ENCODE measurements around the gene DDX20. TPM values are rescaled to one million over a fixed set of nuclear protein-coding genes. Genes with fewer than 3 reads are reported as not detected.
"Not testable (repeated sequence)": the region's sequence is repeated elsewhere in the genome, so short reads cannot be mapped to it uniquely, and the experiment has no call there.

DDX20 gene
- polyA plus RNA-seq, 12 donors, result 9.1 to 16.4 (median 13.1) TPM; not detected in 1

DNA sequence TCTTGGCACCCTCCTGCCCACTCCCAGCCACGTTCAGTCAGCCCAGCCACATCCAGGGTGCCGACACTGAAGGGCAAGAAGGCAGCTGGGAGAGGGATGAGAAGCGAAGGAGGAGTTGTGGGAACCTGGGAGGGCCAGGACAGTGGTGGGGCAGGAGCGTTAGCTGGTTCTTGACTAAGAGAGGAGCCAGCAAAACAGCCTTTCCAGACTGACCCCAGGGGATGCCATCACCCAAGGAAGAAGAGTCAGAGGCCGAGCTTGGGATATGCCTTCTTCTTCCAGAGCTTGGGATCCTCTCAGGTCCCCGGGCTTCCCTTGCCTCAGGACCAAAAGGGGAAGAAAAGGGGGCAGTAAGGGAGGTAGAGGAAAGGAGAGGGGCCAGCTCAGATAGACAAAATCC, 23.7 kb upstream of the DDX20 start:
- DNase-seq, result no peak

DNA sequence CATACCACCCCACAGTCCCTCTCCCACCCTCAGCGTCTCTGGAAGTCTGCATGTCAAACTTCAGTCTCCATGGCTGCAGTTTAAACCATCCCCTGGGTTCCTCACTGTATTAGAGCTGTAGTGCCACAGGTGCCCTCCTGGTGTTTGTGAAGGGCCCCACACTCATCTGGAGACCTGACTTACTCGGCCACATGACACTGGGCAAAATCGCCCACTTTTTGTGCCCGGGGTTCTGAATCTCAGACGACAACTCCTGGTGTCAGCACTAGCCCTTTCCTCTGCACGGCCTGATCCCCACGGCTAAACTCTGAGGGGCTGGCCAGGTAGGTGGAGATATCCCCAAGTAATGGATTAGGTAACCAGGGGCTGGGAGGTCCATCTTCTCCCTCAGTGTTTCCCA, 23.0 kb upstream of the DDX20 start:
- no peak for DNase-seq

DNA sequence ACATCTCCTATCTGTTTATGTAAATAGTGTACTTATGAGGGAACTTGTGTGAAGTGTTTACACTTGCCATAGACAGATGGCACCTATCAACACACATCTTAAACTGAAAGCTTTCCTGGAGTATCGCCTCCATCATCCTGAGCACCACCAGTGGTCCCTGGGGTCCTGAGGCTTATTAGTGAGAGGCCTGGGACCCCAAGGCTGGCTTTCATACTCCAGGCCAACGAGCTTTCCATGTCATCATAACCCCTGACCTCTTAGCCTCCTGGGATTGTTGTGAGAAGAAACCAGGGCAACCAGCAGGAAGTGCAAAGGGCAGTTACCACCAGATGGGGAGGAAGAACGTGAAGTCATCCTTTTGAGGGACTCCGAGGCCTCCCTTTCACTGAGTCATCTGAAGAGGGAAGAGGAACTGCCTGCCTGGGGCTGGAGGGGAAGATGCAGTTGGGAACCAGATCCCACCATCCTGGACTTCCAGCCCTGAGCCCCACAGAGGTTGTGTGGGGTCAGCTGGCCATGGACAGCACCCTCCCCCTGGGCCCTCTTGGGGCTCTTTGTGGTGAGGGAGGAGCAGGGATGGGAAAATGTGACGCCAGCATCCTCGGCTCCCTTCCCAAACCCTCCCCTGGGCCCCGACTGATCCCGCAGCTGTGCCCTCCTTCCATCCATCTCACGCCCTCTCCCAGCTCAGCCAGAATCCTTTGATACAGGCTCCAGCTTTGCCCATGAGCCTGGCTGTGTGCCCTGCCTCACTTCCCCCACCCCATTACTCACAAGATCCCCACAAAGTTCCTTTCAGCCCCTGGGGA, 22.3 kb upstream of the DDX20 start:
- DNase-seq, result peak; percentile 52

DNA sequence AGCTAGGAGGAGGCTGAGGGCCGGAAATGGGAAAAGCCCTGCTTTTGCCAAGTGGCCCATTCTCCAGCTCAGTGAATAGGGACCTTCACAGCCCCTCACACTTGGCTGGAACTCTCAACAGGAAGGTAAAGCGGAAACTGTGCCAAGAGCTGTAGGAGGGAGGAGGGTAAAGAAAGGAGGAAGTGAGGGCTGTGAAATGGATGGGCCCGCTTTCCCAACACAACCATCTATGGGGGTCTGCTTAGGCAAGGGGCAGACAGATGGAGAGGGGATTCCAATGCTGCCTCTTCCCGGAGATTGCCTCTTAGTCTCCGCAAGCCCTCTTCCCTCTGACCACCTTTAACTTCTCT, 21.7 kb upstream of the DDX20 start:
- no peak for DNase-seq

DNA sequence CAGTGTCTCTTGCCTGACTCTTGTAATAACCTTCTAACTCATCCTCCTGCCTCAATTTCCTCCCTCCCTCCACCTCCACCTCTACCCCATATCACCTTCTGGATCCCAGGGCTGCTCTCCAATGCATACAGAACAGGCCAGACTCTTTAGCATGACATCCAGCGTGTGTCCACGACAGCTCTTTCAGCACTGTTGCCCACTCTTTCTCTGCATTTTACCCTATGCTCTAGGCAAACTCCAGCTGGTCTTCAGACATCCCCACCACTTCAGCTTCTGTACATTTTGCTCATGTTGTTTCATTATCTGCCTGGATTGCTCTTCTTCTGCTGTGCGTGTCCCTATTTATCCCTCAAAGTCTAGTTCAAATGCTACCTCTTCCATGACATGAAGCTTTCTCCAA, 21.3 kb upstream of the DDX20 start:
- DNase-seq, result no peak

DNA sequence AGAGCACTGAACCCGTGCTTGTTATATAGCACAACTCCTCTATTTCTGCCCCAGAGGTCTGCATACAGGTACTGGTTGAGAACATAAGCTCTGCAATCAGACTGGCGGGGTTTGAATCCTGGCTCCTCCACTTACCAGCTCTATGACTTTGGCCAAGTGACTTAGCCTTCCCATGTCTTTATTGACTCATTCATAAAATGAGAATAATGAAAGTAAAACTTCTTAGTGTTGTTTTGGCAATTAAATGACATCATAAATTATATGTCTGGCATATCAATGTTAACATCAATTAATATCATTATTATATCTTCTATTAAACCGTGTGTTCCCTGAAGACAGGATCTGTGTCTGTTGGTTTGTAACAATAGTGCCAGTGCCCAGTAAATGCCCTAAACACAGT, 20.8 kb upstream of the DDX20 start:
- DNase-seq, result no peak

DNA sequence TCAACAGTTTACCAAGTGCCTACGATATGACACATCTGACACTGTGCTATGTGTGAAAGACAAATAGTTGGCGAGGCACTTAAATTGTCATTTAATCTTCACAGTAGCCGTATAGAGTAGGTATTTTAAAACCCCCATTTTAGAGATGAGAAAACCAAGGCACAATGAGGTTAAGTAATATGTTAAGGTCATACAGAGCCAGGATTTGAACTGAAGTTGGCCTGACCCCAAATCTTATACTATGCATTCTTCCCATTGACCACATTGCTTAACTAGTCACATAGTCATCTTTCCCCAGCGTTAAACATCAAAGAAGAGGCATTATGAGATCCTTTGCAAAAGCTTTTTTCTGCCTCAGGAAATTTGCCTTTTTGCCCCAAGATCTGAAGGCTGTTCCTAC, 20.4 kb upstream of the DDX20 start:
- DNase-seq, result no peak

DNA sequence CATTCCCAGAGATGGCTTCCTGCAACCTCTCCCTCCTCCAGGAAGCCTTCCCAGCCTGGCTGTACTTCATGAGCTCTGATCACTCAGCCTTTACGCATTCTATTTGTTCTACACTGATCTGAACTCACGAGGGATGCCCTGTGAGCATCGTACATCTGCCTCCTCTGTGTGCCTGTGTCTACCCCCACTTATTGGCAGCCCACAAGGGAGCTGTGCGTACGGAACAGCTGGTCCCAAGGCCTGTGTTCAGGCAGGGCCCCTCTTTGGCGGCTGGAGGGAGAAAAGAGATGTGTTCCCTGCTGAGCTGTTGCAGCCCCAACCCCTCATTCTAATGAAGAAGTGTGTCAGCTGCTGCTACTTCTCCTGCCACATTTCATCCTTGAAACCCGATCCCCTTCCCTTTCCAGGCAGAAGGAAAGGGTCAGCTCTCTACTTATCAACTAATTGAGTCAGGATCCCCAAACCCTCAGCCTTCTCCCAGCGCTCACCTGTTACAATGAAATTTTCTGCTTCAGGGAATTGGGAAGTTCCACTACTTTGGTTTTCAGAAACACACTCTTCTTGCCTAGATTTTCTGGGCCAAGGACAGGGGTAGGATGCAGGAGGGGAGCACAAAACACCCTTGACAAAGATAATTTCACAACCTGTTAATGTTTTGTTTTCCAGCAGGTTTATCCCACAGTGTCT, 19.7 kb upstream of the DDX20 start:
- no peak for DNase-seq

DNA sequence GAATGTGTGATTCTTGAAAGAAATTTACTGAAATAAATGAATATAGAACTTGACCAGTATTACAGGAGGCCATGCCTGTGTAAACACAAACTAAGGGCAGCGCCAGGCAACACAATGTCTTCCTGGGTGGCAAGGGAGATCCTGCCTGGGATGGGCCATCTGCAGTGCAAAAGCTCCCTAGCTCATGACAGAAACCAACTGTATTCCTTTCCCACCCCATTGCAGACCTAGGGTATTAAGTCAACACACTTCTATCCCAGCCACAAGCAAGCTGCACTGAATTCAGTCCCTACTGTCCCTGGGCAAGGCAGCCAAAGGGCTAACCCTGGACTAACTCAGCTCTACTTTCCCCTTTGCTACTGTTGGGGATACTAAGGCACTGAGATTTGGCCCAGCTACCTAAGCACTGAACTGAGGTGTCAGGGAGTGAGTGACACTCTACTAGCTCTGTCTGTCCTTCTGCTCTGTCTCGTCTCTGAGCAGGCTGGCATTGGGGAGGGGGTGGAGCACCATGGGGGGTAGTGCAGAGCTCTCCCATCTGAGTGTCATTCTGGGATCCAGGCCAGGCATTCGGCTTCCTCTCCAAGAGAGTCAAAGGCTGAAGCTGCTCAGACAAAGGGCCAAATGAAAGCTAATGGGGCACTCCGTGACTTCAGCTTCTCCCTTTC, 19.0 kb upstream of the DDX20 start:
- no peak for DNase-seq

DNA sequence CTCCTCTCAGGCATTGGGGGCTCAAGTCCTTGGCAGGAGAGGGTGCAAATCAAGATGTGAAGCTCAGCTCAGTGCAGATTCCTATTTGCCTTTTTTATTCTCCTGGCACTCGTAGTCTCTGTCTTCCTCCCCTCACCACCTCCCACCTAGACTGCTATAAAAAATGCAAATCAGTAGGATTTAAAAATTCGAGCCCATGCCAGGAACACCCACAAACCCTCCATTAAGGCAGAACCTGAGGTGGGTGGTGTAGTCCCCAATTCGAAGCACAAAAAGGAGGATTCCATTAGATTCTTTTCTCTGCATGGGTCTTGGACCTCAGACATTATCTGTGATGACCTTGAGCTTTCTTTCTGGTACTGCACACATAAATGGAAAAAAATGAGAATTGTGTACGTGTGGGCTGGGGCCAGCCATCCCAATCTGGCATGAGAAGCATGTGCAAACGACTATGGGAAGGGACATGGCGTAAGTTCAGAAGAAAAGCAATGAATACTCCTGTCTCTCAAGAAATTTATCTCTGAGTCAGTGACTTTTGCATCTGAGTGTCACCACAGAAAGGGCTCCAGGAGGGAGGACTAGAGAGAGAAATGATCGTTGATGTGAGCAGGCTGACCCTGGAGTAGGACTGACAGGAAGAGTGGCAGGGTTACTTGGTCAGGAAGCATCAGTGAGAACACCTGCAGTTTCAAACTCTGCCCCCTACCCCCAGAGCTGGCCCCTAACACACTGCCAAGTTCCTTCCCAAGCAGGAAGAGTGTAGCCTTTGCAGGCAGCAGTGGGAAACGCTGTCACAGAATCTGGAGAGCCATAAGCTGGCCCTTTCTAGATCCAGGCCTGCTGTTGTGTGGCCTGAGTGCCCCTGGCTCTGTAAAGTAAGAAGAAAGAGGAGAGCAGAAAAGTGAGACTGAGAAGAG, 18.2 kb upstream of the DDX20 start:
- no peak for DNase-seq

DNA sequence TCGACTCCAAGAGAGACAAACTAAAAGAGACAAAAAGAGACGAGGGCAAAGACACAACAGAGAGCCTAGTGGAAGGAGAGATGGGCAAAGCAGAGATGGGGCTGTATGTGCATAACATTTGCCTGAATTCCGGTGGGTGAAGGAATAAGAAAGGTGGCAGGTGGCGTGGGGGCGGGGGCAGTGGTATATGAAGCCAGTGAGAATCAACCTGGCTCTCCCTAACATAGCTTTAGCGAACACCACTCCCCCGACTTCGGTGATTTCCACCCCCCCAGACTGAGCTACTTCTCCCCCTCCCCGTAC, 17.6 kb upstream of the DDX20 start:
- no peak for DNase-seq

DNA sequence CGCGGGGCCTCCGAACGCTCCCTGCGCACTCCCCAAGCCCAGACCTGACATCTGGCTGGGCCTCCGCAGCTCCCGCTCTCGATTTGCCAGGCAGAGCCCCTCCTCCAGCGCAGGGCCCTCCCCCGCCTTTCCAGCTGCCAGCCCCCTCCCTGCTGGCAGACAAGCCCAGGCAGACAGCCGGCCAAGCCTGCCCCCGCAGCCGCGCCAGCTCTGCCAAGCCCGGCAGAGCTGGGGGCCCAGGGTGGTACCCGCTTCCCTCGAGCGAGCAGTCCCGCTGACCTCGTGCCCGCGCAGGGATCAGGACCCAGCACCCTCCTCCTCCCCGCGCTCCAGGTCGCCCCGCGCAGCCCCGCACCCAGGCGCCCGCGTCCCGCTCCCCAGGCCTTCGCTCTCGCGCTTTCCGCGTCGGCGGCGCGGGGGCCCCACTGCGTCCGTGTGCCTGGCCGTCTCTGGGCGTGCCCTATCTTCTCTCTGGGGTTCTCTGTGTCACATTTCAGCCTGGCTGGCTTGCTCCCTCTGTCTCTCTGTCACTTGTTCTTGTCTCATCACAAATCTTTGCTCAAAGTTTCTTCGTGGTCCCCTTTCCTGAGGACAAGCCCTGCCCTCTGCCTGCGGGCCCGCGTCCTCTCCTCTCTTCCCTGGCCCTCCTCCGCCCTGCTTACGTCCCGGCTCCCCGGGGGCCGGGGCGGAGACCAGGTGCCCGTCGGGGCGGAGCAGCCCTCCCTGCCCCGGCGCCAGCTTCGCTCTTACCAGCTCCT, 17.1 kb upstream of the DDX20 start:
- DNase-seq, result peak; percentile 67

DNA sequence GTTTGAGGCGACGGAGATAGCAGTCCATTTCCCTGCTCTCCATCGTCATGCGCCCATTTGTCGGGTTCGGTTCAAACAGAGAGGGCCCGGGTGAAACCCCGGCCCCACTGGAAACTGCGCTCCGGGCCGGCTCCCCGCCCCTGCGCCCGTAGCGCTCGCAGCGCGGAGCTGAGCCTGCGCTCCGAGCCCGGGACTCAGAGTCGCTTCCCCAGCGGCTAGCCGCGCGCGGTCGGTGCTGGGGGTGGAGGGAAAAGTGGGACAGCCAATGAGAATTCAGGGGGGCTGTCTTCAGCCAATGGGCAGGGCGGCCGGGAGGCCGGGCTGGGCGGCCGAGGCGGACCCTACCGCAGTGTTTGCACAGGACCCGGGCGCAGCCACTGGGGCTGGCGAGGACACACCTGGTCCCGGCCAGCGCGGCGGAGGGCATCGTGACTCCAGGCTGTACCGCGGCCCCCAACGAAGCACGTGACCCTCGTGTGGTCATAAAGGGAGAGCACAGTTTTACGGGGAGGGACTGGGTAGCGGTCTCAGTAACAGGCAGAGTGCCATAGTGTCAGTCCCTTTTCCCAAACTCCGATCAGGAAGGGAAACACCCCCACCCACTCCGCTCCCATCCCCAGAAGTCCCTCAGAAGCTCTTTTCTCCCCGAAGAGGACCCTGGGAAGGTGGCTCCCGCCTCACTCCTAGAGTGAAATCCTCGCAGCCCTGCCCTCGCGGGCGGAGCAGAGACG, 16.3 kb upstream of the DDX20 start, which contains the start of gene INKA2:
INKA2 (minus strand) TSS at position 202 of the 731 bp plus-strand sequence; CDS start at position 49, 153 bp downstream.
- peak; percentile 83 for DNase-seq

DNA sequence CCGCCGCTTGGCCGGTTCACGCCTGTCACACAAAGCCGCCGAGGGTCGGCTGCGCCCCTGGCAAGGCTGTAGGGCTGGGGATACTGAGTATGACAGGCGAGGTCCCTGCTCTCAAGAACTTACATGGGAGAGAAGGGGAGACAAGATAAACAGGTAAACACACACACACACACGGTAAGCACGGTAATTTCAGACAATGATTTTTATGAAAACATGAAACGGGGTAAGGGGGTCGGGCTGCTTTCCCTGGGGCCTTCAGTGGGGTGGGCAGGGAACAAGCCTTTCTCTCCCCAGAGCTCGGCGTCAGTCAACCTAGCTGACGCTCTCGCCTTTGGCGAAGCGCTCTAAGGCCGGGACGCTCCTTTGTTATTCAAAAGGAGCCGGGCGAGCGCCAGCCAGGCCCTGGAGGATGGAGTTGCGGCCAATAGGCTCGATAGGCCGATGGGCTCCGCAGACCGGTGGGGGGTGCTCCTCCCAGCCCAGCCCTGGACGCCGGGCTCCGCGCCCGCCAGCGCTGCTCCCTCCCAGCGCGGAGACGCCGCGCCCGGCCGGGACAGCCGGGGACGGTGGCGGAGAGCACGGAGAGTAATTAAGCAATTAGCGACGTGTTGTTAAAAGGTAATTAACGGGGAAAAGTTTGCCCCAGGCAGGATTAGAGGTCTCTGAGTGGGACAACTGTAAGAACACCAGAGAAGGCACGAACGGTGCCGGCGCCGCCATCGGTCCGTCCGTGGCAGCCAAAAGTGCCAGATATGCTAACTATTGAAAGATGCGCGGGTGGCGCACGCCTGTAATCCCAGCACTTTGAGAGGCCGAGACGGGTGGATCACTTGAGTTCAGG, 15.6 kb upstream of the DDX20 start:
- no peak for DNase-seq

DNA sequence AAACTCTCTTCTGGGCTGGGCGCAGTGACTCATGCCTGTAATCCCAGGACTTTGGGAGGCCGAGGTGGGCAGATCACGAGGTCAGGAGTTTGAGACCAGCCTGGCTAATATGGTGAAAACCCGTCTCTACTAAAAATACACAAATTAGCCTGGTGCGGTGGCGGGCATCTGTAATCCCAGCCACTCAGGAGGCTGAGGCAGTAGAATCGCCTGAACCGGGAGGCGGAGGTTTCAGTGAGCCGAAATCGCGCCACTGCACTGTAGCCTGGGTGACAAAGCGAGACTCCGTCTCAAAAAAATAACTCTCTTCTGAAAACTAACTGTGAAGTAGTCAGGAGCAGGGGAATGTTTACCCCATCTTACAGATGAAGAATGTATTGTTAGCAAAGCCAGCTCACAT, 13.4 kb upstream of the DDX20 start:
- DNase-seq, result not testable (repeated sequence)

DNA sequence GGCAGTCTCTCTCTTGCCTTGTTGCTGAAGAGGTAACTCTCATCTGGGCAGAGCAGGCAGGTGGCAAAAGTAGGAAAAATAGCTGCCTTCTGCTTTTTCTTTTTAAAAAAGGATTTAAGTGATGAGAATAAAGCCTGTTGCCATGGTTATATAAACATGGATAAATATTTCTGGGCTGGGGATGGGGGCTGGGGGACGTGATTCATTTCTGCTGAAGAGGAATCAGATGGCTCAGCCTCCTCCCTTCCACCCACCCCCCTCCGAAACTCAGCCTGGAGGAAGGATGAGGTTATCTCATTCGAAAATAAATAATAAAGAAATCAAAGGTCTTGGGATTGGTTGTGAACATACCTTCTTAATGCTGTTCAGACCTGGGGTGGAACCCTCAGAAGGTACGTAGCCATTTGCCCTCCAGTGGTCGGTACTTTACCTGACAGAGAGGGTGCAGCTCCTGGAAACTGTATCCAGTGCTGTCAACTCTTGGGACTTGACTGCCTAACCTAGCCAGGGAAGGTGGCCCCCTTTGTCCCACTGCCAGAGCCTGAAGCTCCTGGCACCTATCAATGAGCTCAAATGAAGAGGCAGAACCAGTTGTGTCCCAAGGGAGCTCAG, 12.7 kb upstream of the DDX20 start:
- no peak for DNase-seq

DNA sequence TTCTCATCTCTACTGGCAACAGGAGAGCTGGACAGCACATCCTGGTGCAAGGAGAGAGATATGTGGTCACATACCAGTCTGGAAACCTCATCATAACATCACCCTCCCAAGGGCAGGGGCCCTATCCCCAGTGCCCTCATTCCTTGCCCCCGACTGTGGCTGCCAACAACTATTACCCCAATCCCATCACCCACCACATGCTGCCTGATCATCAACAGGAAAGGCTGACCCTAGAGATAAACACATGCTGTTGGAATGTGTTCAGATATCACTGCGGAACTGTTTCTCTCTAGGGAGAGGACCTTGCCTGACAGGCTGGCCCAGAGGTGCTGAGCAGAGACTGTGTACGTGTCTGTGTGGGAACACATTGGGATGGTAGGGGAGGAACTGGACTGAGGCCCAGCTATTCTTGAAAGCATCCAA, 12.0 kb upstream of the DDX20 start:
- no peak for DNase-seq

DNA sequence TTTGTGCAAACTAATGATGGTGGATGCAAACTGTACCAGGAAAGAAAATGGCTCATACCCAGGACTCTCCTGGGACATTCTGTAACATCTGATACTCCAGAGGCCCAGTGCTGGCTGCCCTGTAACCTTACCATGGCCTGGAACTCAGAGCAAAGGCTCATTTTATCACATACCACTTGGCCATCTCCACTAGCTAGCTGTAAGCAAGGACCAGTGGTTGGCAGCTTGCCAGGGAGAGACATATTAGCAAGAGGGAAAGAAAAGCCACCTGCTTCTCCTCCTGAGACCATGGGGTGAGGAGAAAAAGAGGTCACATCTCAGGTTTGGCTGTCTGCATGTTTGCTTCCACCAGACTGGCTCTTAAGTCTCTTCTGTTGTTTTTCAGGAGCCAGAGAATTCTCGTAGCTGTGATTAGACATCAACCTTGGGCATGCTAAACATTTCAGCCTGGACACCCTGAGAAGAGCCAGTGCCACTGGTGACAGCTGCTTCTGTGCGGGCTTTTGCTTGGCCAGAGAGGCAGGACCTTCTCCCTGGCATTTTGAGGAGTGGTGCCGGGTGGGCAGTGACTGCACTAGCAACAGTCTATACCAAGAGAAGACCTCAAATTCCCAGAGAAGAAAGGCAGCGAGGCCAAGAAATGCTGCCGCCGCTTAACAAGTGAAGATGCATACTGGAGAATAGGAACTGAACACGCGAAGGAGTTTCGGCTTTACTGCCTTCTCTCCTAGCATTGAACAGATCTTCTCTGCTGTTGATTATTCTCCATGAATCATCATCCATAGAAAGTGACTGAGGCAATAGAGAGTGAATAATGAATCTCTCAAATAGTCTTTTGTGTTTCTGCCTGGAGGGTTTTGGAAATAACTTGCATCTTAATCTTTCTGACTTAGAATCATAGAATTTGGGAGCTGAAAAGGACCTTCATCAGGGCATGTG, 9.8 kb upstream of the DDX20 start:
- DNase-seq, result no peak
